Astrocyte of the cerebellum (primary cell): ENCODE measurements around the gene EPC2.

ENCODE experiments used
- DNase-seq: peaks from one replicate; pipeline ENCODE4 v3.0.0-alpha.2; 2011; ENCODE audit warnings: low read depth
- H3K4me3 ChIP-seq: 2 replicates; pipeline ENCODE4 v1.5.1; 2011; ENCODE audit warnings: mild to moderate bottlenecking, low read depth, low read length, moderate library complexity
- in situ Hi-C: cut with HindIII; loops from 2 replicates; pipeline ENCODE4 v1.10.0; 2017; ENCODE audit warnings: low sequenced_read_pairs
- TF ChIP-seq, protein P1 (sequence below): IDR thresholded peaks from 2 replicates; pipeline ENCODE4 v1.5.1; 2012; ENCODE audit warnings: low read length, low read depth, moderate library complexity, mild to moderate bottlenecking; ENCODE audit errors: missing control alignments

Gene EPC2

DNA sequence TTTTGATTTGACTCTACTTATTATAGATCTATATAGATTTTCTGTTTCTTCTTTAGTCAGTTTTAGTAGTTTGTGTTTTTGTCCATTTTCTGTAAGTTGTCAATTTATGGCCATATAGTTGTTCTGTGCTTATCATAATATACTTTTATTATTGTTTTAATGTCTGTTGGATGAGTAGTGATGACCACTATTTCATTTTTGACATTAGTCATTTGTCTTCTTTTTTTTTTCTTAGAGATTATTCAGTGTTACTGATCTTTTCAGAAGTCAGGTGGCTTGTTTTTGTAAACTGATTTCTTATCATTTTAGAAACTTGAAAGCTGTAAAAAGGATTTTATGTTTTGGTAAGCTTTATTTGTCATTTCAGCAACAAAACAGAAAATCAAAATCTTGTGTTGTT, 57.3 kb downstream of the EPC2 start:
- in situ Hi-C loops, result no loop called here
- H3K4me3 ChIP-seq, result no peak overlapping the region
- DNase-seq, result no peak
- TF ChIP-seq, protein P1, sequence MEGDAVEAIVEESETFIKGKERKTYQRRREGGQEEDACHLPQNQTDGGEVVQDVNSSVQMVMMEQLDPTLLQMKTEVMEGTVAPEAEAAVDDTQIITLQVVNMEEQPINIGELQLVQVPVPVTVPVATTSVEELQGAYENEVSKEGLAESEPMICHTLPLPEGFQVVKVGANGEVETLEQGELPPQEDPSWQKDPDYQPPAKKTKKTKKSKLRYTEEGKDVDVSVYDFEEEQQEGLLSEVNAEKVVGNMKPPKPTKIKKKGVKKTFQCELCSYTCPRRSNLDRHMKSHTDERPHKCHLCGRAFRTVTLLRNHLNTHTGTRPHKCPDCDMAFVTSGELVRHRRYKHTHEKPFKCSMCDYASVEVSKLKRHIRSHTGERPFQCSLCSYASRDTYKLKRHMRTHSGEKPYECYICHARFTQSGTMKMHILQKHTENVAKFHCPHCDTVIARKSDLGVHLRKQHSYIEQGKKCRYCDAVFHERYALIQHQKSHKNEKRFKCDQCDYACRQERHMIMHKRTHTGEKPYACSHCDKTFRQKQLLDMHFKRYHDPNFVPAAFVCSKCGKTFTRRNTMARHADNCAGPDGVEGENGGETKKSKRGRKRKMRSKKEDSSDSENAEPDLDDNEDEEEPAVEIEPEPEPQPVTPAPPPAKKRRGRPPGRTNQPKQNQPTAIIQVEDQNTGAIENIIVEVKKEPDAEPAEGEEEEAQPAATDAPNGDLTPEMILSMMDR, result no peak

DNA sequence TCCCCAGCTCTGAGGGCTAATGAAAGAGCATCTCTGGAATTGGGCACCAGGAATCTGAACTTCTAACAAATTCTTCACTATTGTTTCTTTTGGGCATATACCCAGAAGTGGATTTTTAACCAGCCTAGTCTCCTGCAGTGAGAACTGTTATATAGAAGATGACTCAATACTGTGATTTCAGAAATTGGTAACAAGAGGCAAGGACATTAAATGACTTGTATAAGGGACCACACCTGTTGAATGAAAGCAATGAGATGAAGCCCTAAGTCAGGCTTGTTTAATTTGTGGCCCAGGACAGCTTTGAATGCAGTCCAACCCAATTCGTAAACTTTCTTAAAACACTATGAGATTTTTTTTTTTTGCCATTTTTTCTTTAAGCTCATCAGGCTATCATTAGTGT, 57.9 kb downstream of the EPC2 start:
- in situ Hi-C loops, result no loop called here
- DNase-seq, result no peak
- H3K4me3 ChIP-seq, result no peak overlapping the region
- TF ChIP-seq, protein P1, result no peak

DNA sequence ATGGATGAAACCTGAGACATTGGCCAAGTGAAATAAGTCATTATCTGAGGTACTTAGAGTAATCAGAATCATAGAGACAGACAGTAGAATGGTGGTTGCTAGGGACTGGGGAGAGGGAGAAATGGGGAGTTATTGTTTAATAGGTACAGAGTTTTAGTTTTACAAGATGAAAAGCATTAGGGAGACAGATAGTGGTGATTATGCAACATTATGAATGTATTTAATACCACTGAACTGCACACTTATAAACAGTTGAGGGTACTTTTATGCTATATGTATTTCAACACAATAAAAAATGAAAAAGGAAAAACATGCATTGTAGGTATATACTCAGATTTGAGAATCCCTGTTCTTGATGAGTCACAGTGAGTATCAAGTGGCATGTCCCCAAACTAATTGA, 59.7 kb downstream of the EPC2 start:
- TF ChIP-seq, protein P1, result no peak
- in situ Hi-C loops, result no loop called here
- H3K4me3 ChIP-seq, result no peak overlapping the region
- DNase-seq, result no peak

DNA sequence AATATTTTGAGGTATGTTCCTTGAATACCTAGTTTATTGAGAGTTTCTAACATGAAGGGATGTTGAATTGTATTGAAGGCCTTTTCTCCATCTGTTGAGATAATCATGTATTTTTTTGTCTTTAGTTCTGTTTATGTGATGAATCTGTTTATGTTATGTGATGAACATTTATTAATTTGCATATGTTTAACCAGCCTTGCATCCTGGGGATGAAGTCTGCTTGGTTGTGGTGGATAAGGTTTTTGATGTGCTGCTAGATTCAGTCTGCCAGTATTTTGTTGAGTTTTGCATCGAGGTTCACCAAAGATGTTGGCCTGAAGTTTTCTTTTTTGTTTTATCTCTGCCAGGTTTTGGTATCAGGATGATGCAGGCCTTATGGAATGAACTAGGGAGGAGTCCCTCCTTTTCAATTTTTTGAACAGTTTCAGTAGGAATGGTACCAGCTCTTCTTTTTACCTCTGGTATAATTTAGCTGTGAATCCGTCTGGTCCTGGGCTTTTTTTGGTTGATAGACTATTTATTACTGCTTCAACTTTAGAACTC, 71.9 kb downstream of the EPC2 start:
- no peak overlapping the region for H3K4me3 ChIP-seq
- in situ Hi-C loops, result no loop called here
- no peak for DNase-seq
- TF ChIP-seq, protein P1, result no peak

DNA sequence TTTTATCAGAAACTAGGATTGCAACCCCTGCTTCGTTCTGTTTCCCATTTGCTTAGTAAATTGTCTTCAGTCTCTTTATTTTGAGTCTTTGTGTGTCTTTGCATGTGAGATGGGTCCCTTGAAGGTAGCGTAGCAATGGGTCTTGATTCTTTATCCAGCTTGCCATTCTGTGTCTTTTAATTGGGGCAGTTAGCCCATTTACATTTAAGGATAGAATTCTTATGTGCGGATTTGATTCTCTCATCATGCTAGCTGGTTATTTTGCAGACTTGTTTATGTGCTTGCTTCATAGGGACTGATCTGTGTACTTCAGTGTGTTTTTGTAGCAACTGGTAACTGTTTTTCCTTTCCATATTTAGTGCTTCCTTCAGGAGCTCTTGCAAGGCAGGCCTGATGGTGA, 73.5 kb downstream of the EPC2 start:
- TF ChIP-seq, protein P1, result no peak
- H3K4me3 ChIP-seq, result no peak overlapping the region
- DNase-seq, result no peak
- in situ Hi-C loops, result no loop called here

DNA sequence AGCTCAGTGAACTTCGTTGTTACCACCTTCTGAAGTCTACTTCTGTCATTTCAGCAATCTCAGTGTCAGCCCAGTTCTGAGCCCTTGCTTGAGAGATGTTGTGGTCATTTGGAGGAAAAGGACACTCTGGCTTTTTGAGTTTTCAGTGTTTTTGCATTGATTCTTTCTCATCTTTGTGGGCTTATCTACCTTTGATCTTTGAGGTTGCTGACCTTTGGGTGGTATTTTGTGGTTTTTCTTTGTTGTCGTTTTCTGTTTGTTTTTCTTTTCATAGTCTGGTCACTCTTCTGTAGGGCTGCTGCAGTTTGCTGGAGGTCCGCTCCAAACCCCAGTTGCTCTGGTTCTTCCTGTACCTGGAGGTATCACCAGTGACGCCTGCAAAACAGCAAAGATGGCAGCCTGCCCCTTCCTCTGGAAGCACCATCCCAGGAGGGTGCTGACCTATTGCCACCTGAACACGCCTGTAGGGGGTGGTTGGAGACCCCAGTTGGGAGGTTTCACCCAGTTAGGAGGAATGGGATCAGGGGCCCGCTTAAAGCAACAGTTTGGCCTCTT, 74.7 kb downstream of the EPC2 start:
- no peak for DNase-seq
- no peak overlapping the region for H3K4me3 ChIP-seq
- TF ChIP-seq, protein P1, result no peak
- in situ Hi-C loops, result no loop called here
